G401 (cell line): ENCODE data around the gene FASTK. TPM values are rescaled to one million over a fixed set of nuclear protein-coding genes. Genes with fewer than 3 reads are reported as not detected.

ENCODE experiments used
- DNase-seq: peaks from one replicate; pipeline ENCODE4 v3.0.0-alpha.2; 2015; ENCODE audit warnings: low spot score
- in situ Hi-C: cut with HindIII; loops from 2 replicates; pipeline ENCODE4 v1.10.0; 2016; ENCODE audit warnings: low sequenced_read_pairs, mixed read lengths
- total RNA-seq: library from RNA; depleted of rRNA; stranded (reverse); fragments of >200 nt; shearing (Covaris generic); gene quantifications from 2 replicates; pipeline ENCODE4 v1.2.3, GENCODE V29; 2014

The FASTK gene
- total RNA-seq, 1 experiment from 2014 or later = 57.2 TPM

- in situ Hi-C loops = no loop called here
- no peak for DNase-seq
Observed at GRCh38 chr7:151074817-151075661, 5.6 kb downstream of the FASTK start.

- no peak for DNase-seq
- in situ Hi-C loops = no loop called here
Observed at GRCh38 chr7:151073990-151074389, 6.6 kb downstream of the FASTK start.

- in situ Hi-C loops = no loop called here
- DNase-seq = no peak
Observed at GRCh38 chr7:151071032-151071866, 9.4 kb downstream of the FASTK start.

GRCh38 chr7:151070574-151070960, 10.0 kb downstream of the FASTK start:
- DNase-seq = no peak
- in situ Hi-C loops = no loop called here

- in situ Hi-C loops = no loop called here
- DNase-seq = no peak
Observed at GRCh38 chr7:151069841-151070573, 10.6 kb downstream of the FASTK start.

- DNase-seq = no peak
- in situ Hi-C loops = no loop called here
Observed at GRCh38 chr7:151068069-151068773, 12.4 kb downstream of the FASTK start.

- in situ Hi-C loops = no loop called here
- DNase-seq = no peak
Observed at GRCh38 chr7:151066273-151066974, 14.2 kb downstream of the FASTK start.

- in situ Hi-C loops = no loop called here
- DNase-seq = no peak
Observed at GRCh38 chr7:151065516-151065915, 15.1 kb downstream of the FASTK start.

- in situ Hi-C loops = no loop called here
- DNase-seq = no peak
Observed at GRCh38 chr7:151064993-151065392, 15.6 kb downstream of the FASTK start.

- no peak for DNase-seq
- in situ Hi-C loops = no loop called here
Observed at GRCh38 chr7:151064454-151064853, 16.2 kb downstream of the FASTK start.

- in situ Hi-C loops = no loop called here
- DNase-seq = no peak
Observed at GRCh38 chr7:151063212-151063561, 17.4 kb downstream of the FASTK start.

- in situ Hi-C loops = no loop called here
- peak; percentile 39 for DNase-seq
Observed at GRCh38 chr7:151062399-151063211, 18.0 kb downstream of the FASTK start.

- in situ Hi-C loops = no loop called here
- DNase-seq = no peak
Observed at GRCh38 chr7:151062111-151062398, 18.6 kb downstream of the FASTK start.

- DNase-seq = no peak
- in situ Hi-C loops = no loop called here
Observed at GRCh38 chr7:151061213-151062110, 19.1 kb downstream of the FASTK start.

- in situ Hi-C loops = no loop called here
- DNase-seq = no peak
Observed at GRCh38 chr7:151060416-151061212, 20.0 kb downstream of the FASTK start.

- DNase-seq = no peak
Observed at GRCh38 chr7:151060113-151060415, 20.5 kb downstream of the FASTK start.

More at GRCh38 chr7:151060113-151060415, 20.5 kb downstream of the FASTK start:
- in situ Hi-C loops = no loop called here
